BLaER1 treated with 17β-estradiol and CSF1 and Interleukin-3, amounts not matched to agents 10 nM and 100 nM (cell line): ENCODE results near the gene LINGO4.

ENCODE experiments used
- H3K27ac ChIP-seq, 11 experiments: shearing (Covaris generic); formaldehyde crosslinking; 2 replicates each; pipeline ENCODE4 v1.8.1; 2022
- H3K27me3 ChIP-seq, 11 experiments: shearing (Covaris generic); formaldehyde crosslinking; 2 replicates each; pipeline ENCODE4 v1.8.1; 2022
- H3K36me3 ChIP-seq, 11 experiments: shearing (Covaris generic); formaldehyde crosslinking; 2 replicates each; pipeline ENCODE4 v1.8.1; 2022
- H3K4me1 ChIP-seq, 10 experiments: shearing (Covaris generic); formaldehyde crosslinking; 2 replicates each; pipeline ENCODE4 v1.8.1; 2022
- H3K4me2 ChIP-seq, 11 experiments: shearing (Covaris generic); formaldehyde crosslinking; 2 replicates each; pipeline ENCODE4 v1.8.1; 2022
- H3K4me3 ChIP-seq, 10 experiments: shearing (Covaris generic); formaldehyde crosslinking; 2 replicates each; pipeline ENCODE4 v1.8.1; 2022
- H3K9ac ChIP-seq, 11 experiments: shearing (Covaris generic); formaldehyde crosslinking; 2 replicates each; pipeline ENCODE4 v1.8.1; 2022
- H3K9me3 ChIP-seq, 11 experiments: shearing (Covaris generic); formaldehyde crosslinking; replicated peaks in 1 of 11; 2 replicates each; pipeline ENCODE4 v1.8.1; 2022
- H4K20me1 ChIP-seq, 11 experiments: shearing (Covaris generic); formaldehyde crosslinking; 2 replicates each; pipeline ENCODE4 v1.8.1; 2022
- Cebpa-rat ChIP-seq, 11 experiments: shearing (Covaris generic); IDR thresholded peaks; 2 replicates each; pipeline ENCODE4 v1.8.1; 2022

LINGO4 gene

GRCh38 chr1:151805066-151805820 lies at the start of gene LINGO4:
TSS of gene LINGO4 (minus strand) at chr1:151805419. CDS start at chr1:151802704, 2,715 bp downstream.
- Histone ChIP-seq H3K27ac (peak within 1 kb of the TSS in 5 of 11 experiments; percentile 1 to 51 (median 31); a peak in 6 of 22 replicates), H3K9ac (peak within 1 kb of the TSS in 8 of 11 experiments; percentile 1 to 61 (median 24); a peak in 12 of 22 replicates), H3K4me1 (peaks cover 41 to 94% (median 87%) of the 10 kb centered on the region in 10 experiments), H3K9me3 (no peaks in the 10 kb centered on the region), H4K20me1 (peaks cover 0 to 32% (median 0%) of the 10 kb centered on the region in 11 experiments; a peak in 5 of 22 replicates), H3K36me3 (no peaks in the 10 kb centered on the region), H3K4me2 (peak within 1 kb of the TSS; percentile 68 to 99 (median 91)), H3K27me3 (peaks cover 0 to 9% (median 0%) of the 10 kb centered on the region in 11 experiments; a peak in 3 of 22 replicates), H3K4me3 (peak within 1 kb of the TSS in 4 of 10 experiments; percentile 10 to 48 (median 26); a peak in 5 of 20 replicates)
- TF ChIP-seq Cebpa-rat (IDR thresholded peaks at IDR 0.05), result no peak

- H3K27me3 ChIP-seq, result no peaks in the 10 kb centered on the region
- H3K9me3 ChIP-seq, result no peaks in the 10 kb centered on the region
- H3K4me2 ChIP-seq, result no peak overlapping the region
- TF ChIP-seq Cebpa-rat (IDR thresholded peaks at IDR 0.05), result no peak
- H3K27ac ChIP-seq, result no peak overlapping the region
- no peaks in the 10 kb centered on the region for H4K20me1 ChIP-seq
- peaks cover 4 to 52% (median 8%) of the 10 kb centered on the region in 10 experiments for H3K4me1 ChIP-seq
- no peak overlapping the region for H3K4me3 ChIP-seq
- no peaks in the 10 kb centered on the region for H3K36me3 ChIP-seq
- no peak overlapping the region for H3K9ac ChIP-seq
Observed at GRCh38 chr1:151854658-151855057, 49.4 kb upstream of the LINGO4 start.

DNA sequence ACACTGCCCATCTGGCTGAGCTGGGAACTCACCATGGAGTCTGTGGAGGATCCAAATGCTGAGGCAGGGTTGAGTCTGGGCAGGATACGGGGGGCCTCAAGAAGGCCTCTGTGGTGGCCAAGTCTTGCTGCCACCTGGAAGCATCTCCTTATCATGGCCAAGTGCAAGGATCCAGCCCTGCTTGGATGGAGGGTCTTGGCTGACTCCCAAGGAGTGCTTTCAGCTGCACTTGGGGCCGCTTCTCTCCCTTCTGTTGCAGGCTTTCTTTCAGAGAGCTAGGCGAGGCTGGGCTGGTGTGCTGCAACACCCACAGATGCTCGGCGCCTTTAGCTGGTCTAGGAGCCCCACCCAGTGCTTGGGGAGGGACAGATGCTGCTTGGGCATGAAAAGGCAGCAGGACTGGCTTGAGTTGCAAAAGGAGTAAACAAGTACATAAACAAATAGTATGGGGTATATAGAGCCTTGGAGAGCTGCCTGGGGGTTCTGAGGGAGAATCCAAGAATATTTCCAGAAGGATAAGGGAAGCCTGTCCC lies 48.3 kb upstream of the LINGO4 start, which contains the start of gene THEM5:
TSS of gene THEM5 (minus strand) at position 302 of the 533 bp plus-strand sequence. CDS start at position 155, 147 bp downstream.
- Histone ChIP-seq H3K4me2 (no peak within 1 kb of the TSS), H3K4me3 (no peak within 1 kb of the TSS), H3K36me3 (no peaks in the 10 kb centered on the region), H3K9ac (no peak within 1 kb of the TSS), H3K27me3 (no peaks in the 10 kb centered on the region), H4K20me1 (no peaks in the 10 kb centered on the region), H3K4me1 (peaks cover 6 to 52% (median 7%) of the 10 kb centered on the region in 10 experiments), H3K27ac (no peak within 1 kb of the TSS), H3K9me3 (no peaks in the 10 kb centered on the region)
- TF ChIP-seq Cebpa-rat (IDR thresholded peaks at IDR 0.05), result no peak

DNA sequence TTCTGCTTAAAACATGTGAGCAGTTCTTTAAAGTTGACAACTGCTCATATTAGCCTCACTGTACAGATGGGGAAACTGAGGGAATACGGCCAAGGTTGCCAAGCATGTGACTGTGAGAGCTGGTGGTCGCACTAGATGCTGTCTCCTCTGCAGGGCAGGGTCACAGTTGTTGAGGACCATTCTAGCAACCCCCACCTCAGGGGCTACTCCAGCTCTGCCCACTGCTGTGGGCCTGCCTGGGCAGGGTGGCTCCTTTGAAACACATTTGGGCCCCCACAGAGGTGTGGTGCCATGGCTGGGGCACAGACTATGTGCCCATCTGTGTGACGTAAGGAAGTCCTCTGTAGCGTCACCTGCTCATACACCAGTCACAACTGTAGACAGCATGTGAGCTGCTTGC lies 47.5 kb upstream of the LINGO4 start:
- no peak for TF ChIP-seq Cebpa-rat (IDR thresholded peaks at IDR 0.05)
- H3K4me1 ChIP-seq, result peaks cover 10 to 52% (median 15%) of the 10 kb centered on the region in 10 experiments; a peak in 19 of 20 replicates
- H4K20me1 ChIP-seq, result no peaks in the 10 kb centered on the region
- H3K9me3 ChIP-seq, result no peaks in the 10 kb centered on the region
- H3K4me2 ChIP-seq, result no peak overlapping the region
- no peaks in the 10 kb centered on the region for H3K27me3 ChIP-seq
- no peak overlapping the region for H3K4me3 ChIP-seq
- H3K9ac ChIP-seq, result no peak overlapping the region
- no peak overlapping the region for H3K27ac ChIP-seq
- no peaks in the 10 kb centered on the region for H3K36me3 ChIP-seq

DNA sequence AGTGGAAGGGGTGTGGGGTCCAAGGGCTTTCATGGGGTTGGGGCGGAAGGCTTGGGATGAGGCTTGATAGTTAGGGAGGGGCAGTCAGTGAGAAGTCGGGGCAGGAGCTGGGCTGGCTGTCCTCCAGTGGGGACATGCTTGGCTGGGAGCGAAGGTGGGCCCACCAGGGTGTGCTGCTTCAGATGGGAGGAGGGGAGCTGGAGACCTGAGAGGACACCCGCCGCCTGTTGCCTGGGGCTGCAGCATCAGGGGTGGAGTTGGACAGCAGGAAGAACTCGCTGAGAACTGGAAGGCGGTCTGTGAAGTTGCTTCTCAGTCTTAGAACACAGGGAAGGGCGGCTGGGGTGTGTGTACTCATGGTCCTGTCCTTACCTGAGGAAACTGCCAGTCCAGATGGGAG lies 46.7 kb upstream of the LINGO4 start:
- Histone ChIP-seq H3K9me3 (no peaks in the 10 kb centered on the region), H3K27ac (no peak overlapping the region), H3K27me3 (no peaks in the 10 kb centered on the region), H3K4me3 (no peak overlapping the region), H3K36me3 (no peaks in the 10 kb centered on the region), H4K20me1 (no peaks in the 10 kb centered on the region), H3K4me1 (peaks cover 11 to 44% (median 16%) of the 10 kb centered on the region in 10 experiments; a peak in 19 of 20 replicates), H3K4me2 (no peak overlapping the region), H3K9ac (no peak overlapping the region)
- no peak for TF ChIP-seq Cebpa-rat (IDR thresholded peaks at IDR 0.05)

- TF ChIP-seq Cebpa-rat (IDR thresholded peaks at IDR 0.05), result no peak
- Histone ChIP-seq H4K20me1 (no peaks in the 10 kb centered on the region), H3K36me3 (no peaks in the 10 kb centered on the region), H3K27ac (no peak overlapping the region), H3K9ac (no peak overlapping the region), H3K9me3 (no peaks in the 10 kb centered on the region), H3K27me3 (no peaks in the 10 kb centered on the region), H3K4me3 (no peak overlapping the region), H3K4me2 (peak overlapping the region in 2 of 11 experiments; percentile 48 to 64; a peak in 3 of 22 replicates), H3K4me1 (peaks cover 11 to 32% (median 16%) of the 10 kb centered on the region in 10 experiments; a peak in 19 of 20 replicates)
Observed at GRCh38 chr1:151849871-151850270, 44.7 kb upstream of the LINGO4 start.

GRCh38 chr1:151849126-151849525 lies 43.9 kb upstream of the LINGO4 start:
- H3K4me3 ChIP-seq, result no peak overlapping the region
- H4K20me1 ChIP-seq, result no peaks in the 10 kb centered on the region
- peaks cover 11 to 30% (median 16%) of the 10 kb centered on the region in 10 experiments; a peak in 19 of 20 replicates for H3K4me1 ChIP-seq
- no peaks in the 10 kb centered on the region for H3K9me3 ChIP-seq
- H3K27me3 ChIP-seq, result no peaks in the 10 kb centered on the region
- no peak overlapping the region for H3K27ac ChIP-seq
- H3K36me3 ChIP-seq, result no peaks in the 10 kb centered on the region
- no peak overlapping the region for H3K9ac ChIP-seq
- H3K4me2 ChIP-seq, result peak overlapping the region in 8 of 11 experiments; percentile 33 to 73 (median 56); a peak in 13 of 22 replicates
- no peak for TF ChIP-seq Cebpa-rat (IDR thresholded peaks at IDR 0.05)

DNA sequence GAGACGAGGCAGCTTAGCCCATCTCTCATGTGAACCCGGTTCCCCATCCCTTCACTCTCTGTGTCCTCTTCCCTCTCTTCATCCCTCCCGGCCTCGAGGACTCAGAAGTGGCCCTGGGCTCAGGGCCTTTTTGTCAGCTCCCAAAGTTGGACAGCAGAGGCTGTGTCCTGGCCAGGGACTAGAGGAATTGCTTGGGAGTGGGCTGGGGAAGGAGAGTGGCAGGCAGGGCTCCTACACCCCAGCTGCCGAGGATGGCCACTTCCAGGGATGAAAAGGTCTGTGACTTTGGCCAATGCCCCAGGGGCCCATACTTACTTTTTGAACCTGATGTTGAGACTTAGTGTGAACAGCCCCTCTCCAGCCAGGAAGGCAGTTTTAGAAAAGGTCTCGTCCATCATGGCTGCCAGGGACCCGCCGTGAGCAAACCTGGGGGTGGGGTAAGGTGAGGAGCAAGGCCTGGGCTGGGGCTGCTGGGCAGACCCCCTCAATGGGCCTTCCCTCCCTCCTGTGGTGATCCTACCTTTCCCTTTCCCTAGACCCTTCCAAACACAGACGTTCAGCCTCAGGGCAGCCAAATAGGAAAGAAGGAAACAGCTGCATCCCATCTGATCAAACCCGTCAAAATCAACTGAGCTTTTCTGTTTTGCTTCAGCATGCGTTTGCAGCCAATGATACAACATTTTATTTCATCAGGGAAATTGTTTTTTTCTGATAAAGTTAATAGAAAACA lies 42.8 kb upstream of the LINGO4 start:
- TF ChIP-seq Cebpa-rat (IDR thresholded peaks at IDR 0.05), result no peak

More for the DNA sequence above, 42.8 kb upstream of the LINGO4 start:
- Histone ChIP-seq H3K9me3 (no peaks in the 10 kb centered on the region), H3K4me3 (no peak overlapping the region), H3K9ac (no peak overlapping the region), H4K20me1 (no peaks in the 10 kb centered on the region), H3K4me2 (peak overlapping the region; percentile 33 to 73 (median 48); a peak in 19 of 22 replicates), H3K4me1 (peaks cover 11 to 30% (median 19%) of the 10 kb centered on the region in 10 experiments; a peak in 19 of 20 replicates), H3K27ac (no peak overlapping the region), H3K36me3 (no peaks in the 10 kb centered on the region), H3K27me3 (peaks cover 0 to under 1% (median 0%) of the 10 kb centered on the region in 11 experiments; a peak in 1 of 22 replicates)
